ENCODE results near the gene LEFTY1. TPM values are rescaled to one million over a fixed set of nuclear protein-coding genes. Genes with fewer than 3 reads are reported as not detected.

The LEFTY1 gene
- total RNA-seq, 4 donors from 2014 or later: 0.33 TPM; not detected in 3

- no peaks in the 10 kb centered on the region for H3K36me3 ChIP-seq
- peaks cover 0 to 17% (median 0%) of the 10 kb centered on the region in 4 donors for H3K27me3 ChIP-seq
- no peak overlapping the region for H3K4me3 ChIP-seq
- H3K27ac ChIP-seq (replicated peaks in 1 of 4): no peak overlapping the region
- intact Hi-C loops (cut with DNase I): no loop called here
- no peak for TF ChIP-seq POLR2A (IDR thresholded peaks at IDR 0.05; ENCODE audit: low read depth)
- no peak for TF ChIP-seq EP300 (IDR thresholded peaks at IDR 0.05)
- TF ChIP-seq POLR2AphosphoS5 (IDR thresholded peaks at IDR 0.05): no peak
- TF ChIP-seq CTCF (IDR thresholded peaks at IDR 0.05): no peak
- WGBS: 86% methylated on average over 5 of the region's 7 CpGs
- H3K9me3 ChIP-seq: no peaks in the 10 kb centered on the region
- peaks cover 0 to 11% (median 8%) of the 10 kb centered on the region in 4 donors for H3K4me1 ChIP-seq
- DNase-seq (ENCODE audit: extremely low spot score): no peak
Observed at GRCh38 chr1:225887030-225887314, 2.0 kb downstream of the LEFTY1 start.

GRCh38 chr1:225886159-225887029, 2.6 kb downstream of the LEFTY1 start:
- H3K27ac ChIP-seq (replicated peaks in 1 of 4): no peak overlapping the region
- intact Hi-C loops (cut with DNase I): no loop called here
- TF ChIP-seq CTCF (IDR thresholded peaks at IDR 0.05) (no peak), EP300 (IDR thresholded peaks at IDR 0.05) (no peak), POLR2A (IDR thresholded peaks at IDR 0.05; ENCODE audit: low read depth) (no peak), POLR2AphosphoS5 (IDR thresholded peaks at IDR 0.05) (no peak)
- peaks cover 0 to 17% (median 0%) of the 10 kb centered on the region in 4 donors for H3K27me3 ChIP-seq
- no peaks in the 10 kb centered on the region for H3K9me3 ChIP-seq
- peaks cover under 1 to 15% (median 11%) of the 10 kb centered on the region in 4 donors for H3K4me1 ChIP-seq
- 92% methylated on average over 17 of the region's 19 CpGs for WGBS
- H3K36me3 ChIP-seq: no peaks in the 10 kb centered on the region
- no peak for DNase-seq (ENCODE audit: extremely low spot score)
- no peak overlapping the region for H3K4me3 ChIP-seq

GRCh38 chr1:225885336-225885735, 3.6 kb downstream of the LEFTY1 start:
- no peaks in the 10 kb centered on the region for H3K36me3 ChIP-seq
- no peak for DNase-seq (ENCODE audit: extremely low spot score)
- intact Hi-C loops (cut with DNase I): no loop called here
- H3K4me1 ChIP-seq: peaks cover 11 to 25% (median 21%) of the 10 kb centered on the region in 4 donors
- TF ChIP-seq CTCF (IDR thresholded peaks at IDR 0.05) (no peak), POLR2A (IDR thresholded peaks at IDR 0.05; ENCODE audit: low read depth) (no peak), EP300 (IDR thresholded peaks at IDR 0.05) (no peak)
- WGBS: 95% methylated on average over 6 of the region's 6 CpGs
- H3K9me3 ChIP-seq: no peaks in the 10 kb centered on the region
- H3K4me3 ChIP-seq: no peak overlapping the region
- H3K27ac ChIP-seq (replicated peaks in 1 of 4): no peak overlapping the region
- peaks cover 0 to 17% (median 0%) of the 10 kb centered on the region in 4 donors for H3K27me3 ChIP-seq

- intact Hi-C loops (cut with DNase I): no loop called here
- Histone ChIP-seq H3K27ac (replicated peaks in 1 of 4) (peak overlapping the region; percentile 82 to 92 (median 89)), H3K4me1 (peaks cover 27 to 41% (median 37%) of the 10 kb centered on the region in 4 donors), H3K9me3 (no peaks in the 10 kb centered on the region), H3K27me3 (peaks cover 0 to 13% (median 0%) of the 10 kb centered on the region in 4 donors), H3K36me3 (no peaks in the 10 kb centered on the region), H3K4me3 (peak overlapping the region; percentile 79 to 98 (median 88))
- 88% methylated on average over 10 of the region's 11 CpGs for WGBS
- DNase-seq (ENCODE audit: extremely low spot score): no peak
- TF ChIP-seq POLR2A (IDR thresholded peaks at IDR 0.05; ENCODE audit: low read depth): no peak
- no peak for TF ChIP-seq POLR2AphosphoS5 (IDR thresholded peaks at IDR 0.05)
- no peak for TF ChIP-seq EP300 (IDR thresholded peaks at IDR 0.05)
- no peak for TF ChIP-seq CTCF (IDR thresholded peaks at IDR 0.05)
Observed at GRCh38 chr1:225883616-225884265, 5.2 kb downstream of the LEFTY1 start.
